Ishikawa (cell line): Measurements from ENCODE around the gene CABLES1.

Experiments
- CEBPB ChIP-seq: IDR thresholded peaks from 2 replicates; pipeline ENCODE4 v1.6.1; 2012
- CREB1 ChIP-seq: IDR thresholded peaks from 2 replicates; pipeline ENCODE4 v1.6.1; 2012; ENCODE audit warnings: low read depth
- EGR1 ChIP-seq: IDR thresholded peaks from 2 replicates; pipeline ENCODE4 v1.6.1; 2012
- EP300 ChIP-seq: IDR thresholded peaks from 2 replicates; pipeline ENCODE4 v1.6.1; 2012; ENCODE audit warnings: borderline replicate concordance
- FOXM1 ChIP-seq: IDR thresholded peaks from 2 replicates; pipeline ENCODE4 v1.6.1; 2012; ENCODE audit warnings: low read depth, borderline replicate concordance
- NFIC ChIP-seq: IDR thresholded peaks from 2 replicates; pipeline ENCODE4 v1.6.1; 2012
- RAD21 ChIP-seq: IDR thresholded peaks from 2 replicates; pipeline ENCODE4 v1.6.1; 2012; ENCODE audit warnings: low read depth
- TAF1 ChIP-seq: IDR thresholded peaks from 2 replicates; pipeline ENCODE4 v1.6.1; 2012; ENCODE audit warnings: low read depth, mild to moderate bottlenecking
- TCF12 ChIP-seq: IDR thresholded peaks from 2 replicates; pipeline ENCODE4 v1.6.1; 2012; ENCODE audit warnings: low read depth
- TEAD4 ChIP-seq: IDR thresholded peaks from 2 replicates; pipeline ENCODE4 v1.6.1; 2012
- YY1 ChIP-seq: IDR thresholded peaks from 2 replicates; pipeline ENCODE4 v1.6.1; 2012; ENCODE audit warnings: low read depth
- ZBTB7A ChIP-seq: IDR thresholded peaks from 2 replicates; pipeline ENCODE4 v1.6.1; 2012; ENCODE audit warnings: low read depth
- TF ChIP-seq, protein P1 (sequence below): IDR thresholded peaks from 2 replicates; pipeline ENCODE4 v1.6.1; 2012
- TF ChIP-seq, protein P2 (sequence below): IDR thresholded peaks from 2 replicates; pipeline ENCODE4 v1.6.1; 2012; ENCODE audit warnings: low read depth, mild to moderate bottlenecking
- TF ChIP-seq, protein P3 (sequence below): IDR thresholded peaks from 2 replicates; pipeline ENCODE4 v1.6.1; 2012

CABLES1 gene

GRCh38 chr18:23169673-23170044, 34.4 kb downstream of the CABLES1 start:
- TF ChIP-seq, protein P1, sequence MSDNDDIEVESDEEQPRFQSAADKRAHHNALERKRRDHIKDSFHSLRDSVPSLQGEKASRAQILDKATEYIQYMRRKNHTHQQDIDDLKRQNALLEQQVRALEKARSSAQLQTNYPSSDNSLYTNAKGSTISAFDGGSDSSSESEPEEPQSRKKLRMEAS: no peak
- TF ChIP-seq CREB1 (no peak), NFIC (no peak), YY1 (no peak), TEAD4 (no peak), EP300 (no peak), FOXM1 (no peak), RAD21 (no peak), CEBPB (no peak), TCF12 (no peak), ZBTB7A (no peak), EGR1 (no peak), TAF1 (no peak)
- TF ChIP-seq, protein P2, sequence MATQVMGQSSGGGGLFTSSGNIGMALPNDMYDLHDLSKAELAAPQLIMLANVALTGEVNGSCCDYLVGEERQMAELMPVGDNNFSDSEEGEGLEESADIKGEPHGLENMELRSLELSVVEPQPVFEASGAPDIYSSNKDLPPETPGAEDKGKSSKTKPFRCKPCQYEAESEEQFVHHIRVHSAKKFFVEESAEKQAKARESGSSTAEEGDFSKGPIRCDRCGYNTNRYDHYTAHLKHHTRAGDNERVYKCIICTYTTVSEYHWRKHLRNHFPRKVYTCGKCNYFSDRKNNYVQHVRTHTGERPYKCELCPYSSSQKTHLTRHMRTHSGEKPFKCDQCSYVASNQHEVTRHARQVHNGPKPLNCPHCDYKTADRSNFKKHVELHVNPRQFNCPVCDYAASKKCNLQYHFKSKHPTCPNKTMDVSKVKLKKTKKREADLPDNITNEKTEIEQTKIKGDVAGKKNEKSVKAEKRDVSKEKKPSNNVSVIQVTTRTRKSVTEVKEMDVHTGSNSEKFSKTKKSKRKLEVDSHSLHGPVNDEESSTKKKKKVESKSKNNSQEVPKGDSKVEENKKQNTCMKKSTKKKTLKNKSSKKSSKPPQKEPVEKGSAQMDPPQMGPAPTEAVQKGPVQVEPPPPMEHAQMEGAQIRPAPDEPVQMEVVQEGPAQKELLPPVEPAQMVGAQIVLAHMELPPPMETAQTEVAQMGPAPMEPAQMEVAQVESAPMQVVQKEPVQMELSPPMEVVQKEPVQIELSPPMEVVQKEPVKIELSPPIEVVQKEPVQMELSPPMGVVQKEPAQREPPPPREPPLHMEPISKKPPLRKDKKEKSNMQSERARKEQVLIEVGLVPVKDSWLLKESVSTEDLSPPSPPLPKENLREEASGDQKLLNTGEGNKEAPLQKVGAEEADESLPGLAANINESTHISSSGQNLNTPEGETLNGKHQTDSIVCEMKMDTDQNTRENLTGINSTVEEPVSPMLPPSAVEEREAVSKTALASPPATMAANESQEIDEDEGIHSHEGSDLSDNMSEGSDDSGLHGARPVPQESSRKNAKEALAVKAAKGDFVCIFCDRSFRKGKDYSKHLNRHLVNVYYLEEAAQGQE: no peak
- TF ChIP-seq, protein P3, sequence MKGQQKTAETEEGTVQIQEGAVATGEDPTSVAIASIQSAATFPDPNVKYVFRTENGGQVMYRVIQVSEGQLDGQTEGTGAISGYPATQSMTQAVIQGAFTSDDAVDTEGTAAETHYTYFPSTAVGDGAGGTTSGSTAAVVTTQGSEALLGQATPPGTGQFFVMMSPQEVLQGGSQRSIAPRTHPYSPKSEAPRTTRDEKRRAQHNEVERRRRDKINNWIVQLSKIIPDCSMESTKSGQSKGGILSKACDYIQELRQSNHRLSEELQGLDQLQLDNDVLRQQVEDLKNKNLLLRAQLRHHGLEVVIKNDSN: no peak

DNA sequence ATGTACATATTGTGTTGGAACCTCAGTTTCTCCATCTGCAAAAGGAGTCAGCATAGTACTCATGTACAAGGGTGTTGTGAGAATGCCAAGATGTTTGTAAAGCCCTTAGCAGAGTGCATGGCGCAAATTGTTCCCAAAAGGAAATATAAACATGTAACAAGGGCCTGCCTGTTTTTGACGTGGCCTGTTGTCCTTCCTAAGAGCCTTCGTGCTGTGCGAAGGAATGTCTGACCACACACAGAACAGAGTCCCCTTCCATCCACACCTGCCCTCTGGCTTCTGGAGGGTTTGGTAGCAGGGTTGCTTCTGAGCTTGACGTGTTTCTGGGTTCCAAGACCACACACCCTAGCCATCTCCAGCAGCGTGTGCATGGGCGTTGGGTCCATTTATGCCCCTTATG, 34.9 kb downstream of the CABLES1 start:
- no peak for TF ChIP-seq TEAD4
- TF ChIP-seq, protein P3: no peak
- TF ChIP-seq, protein P1: no peak

DNA sequence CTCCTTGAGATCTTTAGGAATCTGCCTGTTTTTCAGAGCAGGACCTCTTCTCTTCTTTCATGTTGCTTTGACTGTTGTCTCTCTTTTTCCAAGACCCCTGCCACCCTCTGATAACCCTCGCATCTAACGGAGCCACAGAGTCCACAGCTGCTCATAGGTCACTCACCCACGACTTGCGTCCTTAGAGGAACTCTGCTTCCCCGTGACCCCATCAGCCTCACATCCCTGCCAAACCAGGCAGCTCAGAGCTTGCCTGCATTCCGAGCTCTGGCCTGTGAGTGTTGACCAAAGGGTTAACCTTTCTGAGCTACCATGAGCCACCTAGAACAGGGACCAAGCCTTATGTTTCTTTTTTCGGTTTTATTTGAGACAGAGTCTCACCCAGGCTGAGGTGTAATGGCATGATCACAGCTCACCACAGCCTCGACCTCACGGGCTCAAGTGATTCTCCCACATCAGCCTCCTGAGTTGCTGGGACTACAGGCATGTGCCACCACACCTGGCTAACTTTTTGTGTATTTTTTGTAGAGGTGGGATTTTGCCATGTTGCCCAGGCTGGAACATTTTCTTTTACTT, 36.4 kb downstream of the CABLES1 start:
- no peak for TF ChIP-seq EP300
- TF ChIP-seq TCF12: no peak
- no peak for TF ChIP-seq FOXM1
- no peak for TF ChIP-seq RAD21
- no peak for TF ChIP-seq TAF1
- TF ChIP-seq, protein P2: no peak
- TF ChIP-seq YY1: no peak
- TF ChIP-seq NFIC: no peak
- no peak for TF ChIP-seq CEBPB
- TF ChIP-seq TEAD4: no peak
- no peak for TF ChIP-seq EGR1
- TF ChIP-seq, protein P1: no peak
- TF ChIP-seq, protein P3: no peak
- TF ChIP-seq CREB1: no peak
- no peak for TF ChIP-seq ZBTB7A

GRCh38 chr18:23172591-23173380, 37.5 kb downstream of the CABLES1 start:
- TF ChIP-seq FOXM1 (no peak), YY1 (no peak), CEBPB (no peak)
- TF ChIP-seq, protein P2: no peak
